A549 (cell line): ENCODE results near the gene IQUB. TPM values are rescaled to one million over a fixed set of nuclear protein-coding genes. Genes with fewer than 3 reads are reported as not detected.

Experiments
- ATAC-seq, 2 experiments: fragments of 200-7000 bp in 1 of 2; fragments of >200 bp in 1 of 2; cut with Nextera tagmentation in 1 of 2; cut with Tn5 transposase in 1 of 2; 3 replicates each; pipeline versions ENCODE4 v1.8.0 to v1.9.1; 2018 to 2020; ENCODE audit warnings: mild to moderate bottlenecking in 1 of 2, moderate library complexity in 1 of 2
- CTCF ChIA-PET: fragments of 300-600 bp; sonication (Branson Sonifier 250); formaldehyde crosslinking; extraction: SDS; loops from one replicate; lab custom pipeline; 2021; ENCODE audit warnings: antibody characterized with exemption, inconsistent platforms; lab: Yijun Ruan, JAX
- POLR2A ChIA-PET: fragments of 350-600 bp; formaldehyde crosslinking; extraction: SDS; loops from one replicate; lab custom pipeline; 2021; ENCODE audit warnings: antibody characterized with exemption, inconsistent platforms; lab: Yijun Ruan, JAX
- DNase-seq, 2 experiments: peaks; one replicate each; pipeline versions ENCODE4 v3.0.0 to v3.0.0-alpha.2; 2011 to 2016; ENCODE audit warnings: low read depth in 1 of 2, low spot score in 1 of 2
- FAIRE-seq: peaks from 2 replicates; lab custom pipeline; 2011; peaks lifted over from hg19 to GRCh38; lab: Jason Lieb, UNC
- H3K27ac ChIP-seq, 2 experiments: fragments of >200 bp; sonication (Bioruptor Twin); formaldehyde crosslinking; 3 replicates each; pipeline ENCODE4 v1.5.1; 2016 to 2017
- H3K4me1 ChIP-seq: fragments of >200 bp; sonication (Bioruptor Twin); formaldehyde crosslinking; 3 replicates; pipeline ENCODE4 v1.6.1; 2016
- H3K4me2 ChIP-seq: fragments of >200 bp; sonication (Bioruptor Twin); formaldehyde crosslinking; 3 replicates; pipeline ENCODE4 v1.6.1; 2016
- H3K4me3 ChIP-seq: fragments of >200 bp; sonication (Bioruptor Twin); formaldehyde crosslinking; 3 replicates; pipeline ENCODE4 v1.5.1; 2016
- H3K9me3 ChIP-seq: fragments of >200 bp; sonication (Bioruptor Twin); formaldehyde crosslinking; 3 replicates; pipeline ENCODE4 v1.6.1; 2016
- BHLHE40 ChIP-seq: IDR thresholded peaks from 2 replicates; pipeline ENCODE4 v1.6.1; 2012; ENCODE audit warnings: low read depth, low read length, inconsistent platforms
- CHD4 ChIP-seq: fragments of 200-600 bp; sonication (generic); IDR thresholded peaks from 2 replicates; pipeline ENCODE4 v1.6.1; 2016; ENCODE audit warnings: antibody characterized with exemption, mild to moderate bottlenecking, borderline replicate concordance
- ESRRA ChIP-seq: fragments of 150-350 bp; IDR thresholded peaks from 2 replicates; pipeline ENCODE4 v1.6.1; 2014; ENCODE audit warnings: mild to moderate bottlenecking, low read length, borderline replicate concordance
- FOSB ChIP-seq: fragments of 250-450 bp; sonication (Bioruptor Pico); IDR thresholded peaks from 2 replicates; pipeline ENCODE4 v1.5.0; 2020; ENCODE audit warnings: mild to moderate bottlenecking, moderate library complexity
- FOSL2 ChIP-seq, 2 experiments: fragments of 450-650 bp in 1 of 2; fragments of >200 bp in 1 of 2; sonication (Bioruptor Twin) in 1 of 2; formaldehyde crosslinking; IDR thresholded peaks; 2 replicates each; pipeline versions ENCODE4 v1.5.0 to v1.6.1; 2016 to 2020; ENCODE audit warnings: mild to moderate bottlenecking in 1 of 2, moderate library complexity in 1 of 2
- FOXS1 ChIP-seq: fragments of 250-450 bp; sonication (Bioruptor Pico); IDR thresholded peaks from 2 replicates; pipeline ENCODE4 v1.5.0; 2020; ENCODE audit warnings: mild to moderate bottlenecking, moderate library complexity
- JUN ChIP-seq, 2 experiments: fragments of >200 bp; sonication (Bioruptor Twin); formaldehyde crosslinking; IDR thresholded peaks; 2 replicates in 1 of 2; 3 replicates in 1 of 2; pipeline ENCODE4 v1.6.1; 2016 to 2017
- JUNB ChIP-seq: fragments of >200 bp; sonication (Bioruptor Twin); formaldehyde crosslinking; IDR thresholded peaks from 2 replicates; pipeline ENCODE4 v1.6.1; 2016
- KDM5A ChIP-seq: fragments of 200-600 bp; sonication (generic); IDR thresholded peaks from 2 replicates; pipeline ENCODE4 v1.6.1; 2016; ENCODE audit warnings: antibody characterized with exemption, mild to moderate bottlenecking
- PHF8 ChIP-seq: fragments of 200-600 bp; sonication (generic); IDR thresholded peaks from 2 replicates; pipeline ENCODE4 v1.6.1; 2016; ENCODE audit warnings: low read depth, mild to moderate bottlenecking, antibody characterized with exemption, moderate library complexity, borderline replicate concordance
- POLR2A ChIP-seq: IDR thresholded peaks from 2 replicates; pipeline ENCODE4 v1.6.1; 2012; ENCODE audit warnings: mild to moderate bottlenecking, low read length
- RCOR1 ChIP-seq: fragments of 150-350 bp; IDR thresholded peaks from 2 replicates; pipeline ENCODE4 v1.6.1; 2014; ENCODE audit warnings: antibody characterized with exemption, low read length, low read depth
- RNF2 ChIP-seq: fragments of 200-600 bp; sonication (generic); IDR thresholded peaks from 2 replicates; pipeline ENCODE4 v1.6.1; 2016; ENCODE audit warnings: low read depth, mild to moderate bottlenecking, antibody characterized with exemption, moderate library complexity, borderline replicate concordance
- ZC3H11A ChIP-seq: fragments of 450-650 bp; IDR thresholded peaks from 2 replicates; pipeline ENCODE4 v1.6.1; 2014; ENCODE audit warnings: antibody characterized with exemption, mild to moderate bottlenecking
- ZFP36 ChIP-seq: fragments of 450-650 bp; IDR thresholded peaks from 2 replicates; pipeline ENCODE4 v1.6.1; 2014; ENCODE audit warnings: borderline replicate concordance; ENCODE audit not compliant: partially characterized antibody
- ZNF302 ChIP-seq: fragments of 250-450 bp; sonication (Bioruptor Pico); IDR thresholded peaks from 2 replicates; pipeline ENCODE4 v1.9.0; 2021; ENCODE audit warnings: inconsistent platforms, mild to moderate bottlenecking, moderate library complexity
- WGBS: methylation state at CpG from one replicate; pipeline ENCODE4 v1.1.6; 2017; ENCODE audit errors: missing lambda C conversion rate; 5-methylcytosine and 5-hydroxymethylcytosine counted together
- polyA plus RNA-seq, 4 experiments: library from polyadenylated mRNA; depleted of rRNA in 3 of 4; stranded (reverse); fragments of >200 nt; fragmentation: RNase III in 1 of 4; extraction: RNeasy Plus Mini Kit Qiagen cat#74134 plus additional on column Dnase treatment in 1 of 4; gene quantifications; 2 replicates in 3 of 4; 3 replicates in 1 of 4; pipeline ENCODE4 v1.2.3, GENCODE V29; 2011 to 2017
- TF ChIP-seq, protein P1 (sequence below): IDR thresholded peaks from 2 replicates; pipeline ENCODE4 v1.6.1; 2012; ENCODE audit warnings: low read depth, borderline replicate concordance
- TF ChIP-seq, protein P2 (sequence below): IDR thresholded peaks from 2 replicates; pipeline ENCODE4 v1.6.1; 2012
- TF ChIP-seq, protein P3 (sequence below): fragments of 200-600 bp; sonication (generic); IDR thresholded peaks from 2 replicates; pipeline ENCODE4 v1.6.1; 2016; ENCODE audit warnings: antibody characterized with exemption, mild to moderate bottlenecking, moderate library complexity

IQUB gene
- polyA plus RNA-seq, 2 of the 4 experiments (the other 2 are of a cell fraction), result 0.08 TPM

DNA sequence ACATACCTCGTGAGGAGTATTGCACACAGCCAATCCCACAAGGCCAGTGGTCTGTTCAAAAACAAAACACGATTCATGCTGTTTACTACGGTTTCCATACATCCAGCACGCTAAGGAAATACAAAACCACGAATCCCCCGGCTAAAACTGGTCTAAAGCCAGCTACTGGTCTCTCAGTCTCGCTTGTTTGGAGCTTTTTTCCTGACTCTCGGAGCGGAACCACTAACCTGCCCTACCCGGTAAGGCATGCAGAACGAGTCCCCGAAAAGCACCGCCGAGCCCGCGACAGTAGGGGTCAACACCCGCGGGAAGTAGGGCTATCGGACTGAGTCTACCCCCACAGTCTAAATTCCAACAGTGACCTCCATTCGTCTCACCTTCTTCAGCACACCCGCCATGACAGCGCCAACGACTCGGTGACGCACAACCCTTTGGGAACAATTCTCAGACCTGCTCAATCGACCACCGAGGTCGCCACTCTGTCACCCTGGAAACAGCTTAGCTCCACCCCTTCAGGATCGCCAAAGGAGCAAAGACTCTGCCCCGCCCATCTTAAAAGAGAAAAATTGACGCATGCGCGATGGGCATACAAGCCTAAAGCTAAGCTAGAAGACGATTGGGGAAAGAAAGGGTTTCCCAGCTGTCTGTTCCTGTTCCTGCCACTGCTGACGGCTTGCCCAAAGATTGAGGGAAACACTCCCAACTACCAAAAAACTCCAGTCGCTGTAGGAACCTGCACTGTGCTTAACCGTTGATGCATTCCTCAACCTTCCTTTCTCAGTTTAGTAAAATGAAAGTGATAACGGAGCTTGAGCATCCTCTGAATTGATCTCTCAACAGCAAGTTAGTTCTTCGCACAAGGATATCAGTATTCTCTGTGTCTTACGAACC, 23.2 kb upstream of the IQUB start, which contains the start of gene NDUFA5:
NDUFA5 (minus strand) TSS at position 421 of the 891 bp plus-strand sequence; CDS start at position 398, 23 bp downstream.
- H3K9me3 ChIP-seq, result no peaks in the 10 kb centered on the region
- TF ChIP-seq ZC3H11A (no peak), PHF8 (peak; percentile 56; the same call in 1 of the 2 replicates), FOSL2 (IDR thresholded peaks at IDR 0.05) (no peak), FOSL2 (CRISPR knock-in tag; IDR thresholded peaks at IDR 0.05) (peak; percentile 38), ESRRA (0 out of 2 replicates have a peak, but pooled peaks have one; percentile 53), JUNB (no peak), ZFP36 (no peak), ZNF302 (no peak), JUN (IDR thresholded peaks at IDR 0.05) (peak in 1 of 2 experiments; percentile 52; a peak in 2 of 5 replicates), BHLHE40 (no peak), POLR2A (peak; percentile 54), RCOR1 (no peak), FOSB (no peak), FOXS1 (CRISPR knock-in tag) (no peak), RNF2 (no peak), KDM5A (peak; percentile 78)
- TF ChIP-seq, protein P1, sequence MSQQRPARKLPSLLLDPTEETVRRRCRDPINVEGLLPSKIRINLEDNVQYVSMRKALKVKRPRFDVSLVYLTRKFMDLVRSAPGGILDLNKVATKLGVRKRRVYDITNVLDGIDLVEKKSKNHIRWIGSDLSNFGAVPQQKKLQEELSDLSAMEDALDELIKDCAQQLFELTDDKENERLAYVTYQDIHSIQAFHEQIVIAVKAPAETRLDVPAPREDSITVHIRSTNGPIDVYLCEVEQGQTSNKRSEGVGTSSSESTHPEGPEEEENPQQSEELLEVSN, result no peak
- TF ChIP-seq, protein P2, sequence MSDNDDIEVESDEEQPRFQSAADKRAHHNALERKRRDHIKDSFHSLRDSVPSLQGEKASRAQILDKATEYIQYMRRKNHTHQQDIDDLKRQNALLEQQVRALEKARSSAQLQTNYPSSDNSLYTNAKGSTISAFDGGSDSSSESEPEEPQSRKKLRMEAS, result peak; percentile 43
- DNase-seq (peak; percentile 88 to 98), FAIRE-seq (peak; percentile 7), ATAC-seq (peak; percentile 96 to 98)
- peak within 1 kb of the TSS; percentile 97 for H3K4me3 ChIP-seq
- 2% methylated on average over 37 of the region's 40 CpGs for WGBS
- POLR2A ChIA-PET, result interaction anchor here (0.8 to 1.4 kb wide), 3 partner anchors 23 to 191 kb away, joined by 3 to 10 read pairs (median 9); partner anchors contain the start of genes IQUB and WASL
- CTCF ChIA-PET, result interaction anchor here (0.9 to 2.1 kb wide), 5 partner anchors 11 to 177 kb away, joined by 3 to 11 read pairs (median 3); no protein-coding TSS in a partner anchor
- peaks cover 4% of the 10 kb centered on the region; the same call in 1 of the 3 replicates for H3K4me1 ChIP-seq
- peak within 1 kb of the TSS; percentile 81 to 91 for H3K27ac ChIP-seq
- H3K4me2 ChIP-seq, result peak within 1 kb of the TSS; percentile 85

DNA sequence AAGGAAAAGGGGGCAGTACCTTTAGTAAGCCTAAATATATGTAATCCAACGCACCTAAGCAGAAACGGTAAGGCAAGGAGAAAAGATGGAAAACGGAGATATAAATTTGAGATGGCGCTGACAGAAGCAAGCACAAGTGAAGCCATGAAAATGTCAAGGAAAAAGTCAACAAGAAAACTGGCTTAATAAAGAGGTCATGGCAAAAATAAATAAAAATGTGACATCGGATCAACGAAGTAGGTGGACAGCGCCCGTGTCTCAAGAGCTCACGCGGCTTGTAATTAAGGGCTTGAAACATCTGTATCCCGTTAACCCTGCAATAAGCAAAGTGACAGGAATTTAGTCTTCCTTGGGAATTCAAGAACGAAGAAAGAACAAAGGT, 22.6 kb upstream of the IQUB start:
- no peaks in the 10 kb centered on the region for H3K9me3 ChIP-seq

More for the DNA sequence above, 22.6 kb upstream of the IQUB start:
- Histone ChIP-seq H3K4me3 (peak overlapping the region; percentile 97), H3K4me2 (peak overlapping the region; percentile 85), H3K4me1 (peaks cover 4% of the 10 kb centered on the region; the same call in 1 of the 3 replicates), H3K27ac (peak overlapping the region; percentile 81 to 91)
- ATAC-seq (no peak), FAIRE-seq (no peak), DNase-seq (no peak)
- WGBS, result 9% methylated on average over 12 of the region's 12 CpGs
- CTCF ChIA-PET, result interaction anchor here (1.4 to 2.1 kb wide), 2 partner anchors 10 to 63 kb away, joined by 4 to 11 read pairs; no protein-coding TSS in a partner anchor
- TF ChIP-seq, protein P3, sequence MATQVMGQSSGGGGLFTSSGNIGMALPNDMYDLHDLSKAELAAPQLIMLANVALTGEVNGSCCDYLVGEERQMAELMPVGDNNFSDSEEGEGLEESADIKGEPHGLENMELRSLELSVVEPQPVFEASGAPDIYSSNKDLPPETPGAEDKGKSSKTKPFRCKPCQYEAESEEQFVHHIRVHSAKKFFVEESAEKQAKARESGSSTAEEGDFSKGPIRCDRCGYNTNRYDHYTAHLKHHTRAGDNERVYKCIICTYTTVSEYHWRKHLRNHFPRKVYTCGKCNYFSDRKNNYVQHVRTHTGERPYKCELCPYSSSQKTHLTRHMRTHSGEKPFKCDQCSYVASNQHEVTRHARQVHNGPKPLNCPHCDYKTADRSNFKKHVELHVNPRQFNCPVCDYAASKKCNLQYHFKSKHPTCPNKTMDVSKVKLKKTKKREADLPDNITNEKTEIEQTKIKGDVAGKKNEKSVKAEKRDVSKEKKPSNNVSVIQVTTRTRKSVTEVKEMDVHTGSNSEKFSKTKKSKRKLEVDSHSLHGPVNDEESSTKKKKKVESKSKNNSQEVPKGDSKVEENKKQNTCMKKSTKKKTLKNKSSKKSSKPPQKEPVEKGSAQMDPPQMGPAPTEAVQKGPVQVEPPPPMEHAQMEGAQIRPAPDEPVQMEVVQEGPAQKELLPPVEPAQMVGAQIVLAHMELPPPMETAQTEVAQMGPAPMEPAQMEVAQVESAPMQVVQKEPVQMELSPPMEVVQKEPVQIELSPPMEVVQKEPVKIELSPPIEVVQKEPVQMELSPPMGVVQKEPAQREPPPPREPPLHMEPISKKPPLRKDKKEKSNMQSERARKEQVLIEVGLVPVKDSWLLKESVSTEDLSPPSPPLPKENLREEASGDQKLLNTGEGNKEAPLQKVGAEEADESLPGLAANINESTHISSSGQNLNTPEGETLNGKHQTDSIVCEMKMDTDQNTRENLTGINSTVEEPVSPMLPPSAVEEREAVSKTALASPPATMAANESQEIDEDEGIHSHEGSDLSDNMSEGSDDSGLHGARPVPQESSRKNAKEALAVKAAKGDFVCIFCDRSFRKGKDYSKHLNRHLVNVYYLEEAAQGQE, result peak; percentile 29; the same call in 1 of the 2 replicates
- no peak for TF ChIP-seq CHD4
- TF ChIP-seq, all 56 proteins: peak for 1
- POLR2A ChIA-PET, result interaction anchor here (1.4 kb wide), 1 partner anchor 22 kb away, joined by 10 read pairs; the partner anchor contains the start of gene IQUB
